HepG2 (cell line): ENCODE measurements around the gene PPP3CB. TPM values are rescaled to one million over a fixed set of nuclear protein-coding genes. Genes with fewer than 3 reads are reported as not detected.

Source experiments
- ATAC-seq: fragments of 200-7000 bp; cut with Tn5 transposase; 3 replicates; pipeline ENCODE4 v1.9.1; 2020; ENCODE audit warnings: mild to moderate bottlenecking, moderate library complexity
- BruUV-seq: library from RNA; stranded (reverse); fragments of 400-500 nt; replicated peaks from 2 replicates; lab custom pipeline; 2021; lab: Mats Ljungman, UMichigan
- CTCF ChIA-PET: fragments of 300-600 bp; formaldehyde crosslinking; extraction: SDS; loops from one replicate; lab custom pipeline; 2021; ENCODE audit warnings: low total read pairs, inconsistent platforms, low intra/inter-chr PET ratio; lab: Yijun Ruan, JAX
- POLR2A ChIA-PET: fragments of 350-600 bp; sonication (Branson Sonifier 250); formaldehyde crosslinking; loops from one replicate; lab custom pipeline; 2020; ENCODE audit warnings: antibody characterized with exemption, inconsistent platforms; lab: Yijun Ruan, JAX
- DNase-seq: peaks from one replicate; pipeline ENCODE4 v3.0.0-alpha.2; 2015; ENCODE audit warnings: low spot score
- FAIRE-seq: peaks from 3 replicates; lab custom pipeline; 2011; peaks lifted over from hg19 to GRCh38; lab: Jason Lieb, UNC
- H2AFZ ChIP-seq: one replicate; pipeline ENCODE4 v1.6.1; 2011; ENCODE audit warnings: low read length, inconsistent platforms
- H3K27ac ChIP-seq: fragments of 300-600 bp; 3 replicates; pipeline ENCODE4 v1.8.0; 2011; ENCODE audit warnings: mixed run types, mild to moderate bottlenecking, mixed read lengths, low read length, inconsistent platforms; ENCODE audit not compliant: insufficient read depth; ENCODE audit errors: extremely low read length
- H3K27me3 ChIP-seq, 2 experiments: fragments of 200-600 bp in 1 of 2; 2 replicates in 1 of 2; 3 replicates in 1 of 2; pipeline versions ENCODE4 v1.6.0 to v1.8.0; 2011; ENCODE audit warnings: low read length in 2 of 2, mild to moderate bottlenecking in 2 of 2, moderate library complexity in 2 of 2, inconsistent platforms in 1 of 2; ENCODE audit not compliant: insufficient read depth in 2 of 2, control insufficient read depth in 1 of 2
- H3K36me3 ChIP-seq, 2 experiments: fragments of 200-600 bp in 1 of 2; replicated peaks in 1 of 2; 2 replicates in 1 of 2; 3 replicates in 1 of 2; pipeline versions ENCODE4 v1.5.1 to v1.8.0; 2011; ENCODE audit warnings: low read length in 2 of 2, inconsistent platforms in 1 of 2; ENCODE audit not compliant: insufficient read depth in 2 of 2, control insufficient read depth in 1 of 2
- H3K4me1 ChIP-seq: 2 replicates; pipeline ENCODE4 v1.5.1; 2012; ENCODE audit warnings: low read length, inconsistent platforms; ENCODE audit not compliant: insufficient read depth
- H3K4me2 ChIP-seq: 2 replicates; pipeline ENCODE4 v1.6.0; 2011; ENCODE audit warnings: low read depth, low read length, inconsistent platforms
- H3K4me3 ChIP-seq, 3 experiments: fragments of 200-600 bp in 1 of 3; sonication (generic), shearing (Covaris generic) in 1 of 3; replicated peaks in 1 of 3; 2 replicates each; pipeline ENCODE4 v1.5.1; 2011 to 2016; ENCODE audit warnings: low read length in 3 of 3, inconsistent platforms in 2 of 3, low read depth in 2 of 3, mild to moderate bottlenecking in 2 of 3, control low read depth in 1 of 3, mixed read lengths in 1 of 3; ENCODE audit not compliant: insufficient read depth in 1 of 3
- H3K79me2 ChIP-seq: one replicate; pipeline ENCODE4 v1.6.1; 2011; ENCODE audit warnings: low read length, inconsistent platforms; ENCODE audit not compliant: insufficient read depth
- H3K9ac ChIP-seq: 2 replicates; pipeline ENCODE4 v1.6.0; 2011; ENCODE audit warnings: mild to moderate bottlenecking, low read depth, low read length, inconsistent platforms; ENCODE audit not compliant: insufficient read depth
- H3K9me3 ChIP-seq: 2 replicates; pipeline ENCODE4 v1.5.1; 2012; ENCODE audit warnings: mild to moderate bottlenecking, low read length
- H4K20me1 ChIP-seq: 2 replicates; pipeline ENCODE4 v1.6.0; 2011; ENCODE audit warnings: inconsistent platforms, mild to moderate bottlenecking, low read length, moderate library complexity; ENCODE audit not compliant: insufficient read depth
- EZH2 ChIP-seq: conservative IDR thresholded peaks from 2 replicates; pipeline ENCODE4 v1.6.1; 2012; ENCODE audit warnings: mild to moderate bottlenecking, low read depth, low read length, moderate library complexity
- HMGA1 ChIP-seq: sonication (generic); formaldehyde crosslinking; conservative IDR thresholded peaks from 2 replicates; pipeline ENCODE4 v1.4.0; 2020; ENCODE audit warnings: missing genetic modification reagents
- HOXA5 ChIP-seq: sonication (generic); formaldehyde crosslinking; IDR thresholded peaks from 2 replicates; pipeline ENCODE4 v1.4.0; 2020; ENCODE audit warnings: missing genetic modification reagents
- KAT2B ChIP-seq: fragments of 150-350 bp; IDR thresholded peaks from 2 replicates; pipeline ENCODE4 v1.6.1; 2014; ENCODE audit warnings: low read depth, low read length, borderline replicate concordance
- MNT ChIP-seq: fragments of 450-650 bp; IDR thresholded peaks from 2 replicates; pipeline ENCODE4 v1.6.1; 2016
- NAIF1 ChIP-seq: sonication (generic); formaldehyde crosslinking; IDR thresholded peaks from 2 replicates; pipeline ENCODE4 v1.5.0; 2020; ENCODE audit warnings: mild to moderate bottlenecking, missing genetic modification reagents, borderline replicate concordance
- RFX1 ChIP-seq: fragments of 450-650 bp; IDR thresholded peaks from 2 replicates; pipeline ENCODE4 v1.6.1; 2017
- WIZ ChIP-seq: sonication (generic); formaldehyde crosslinking; IDR thresholded peaks from 2 replicates; pipeline ENCODE4 v1.5.1; 2020; ENCODE audit warnings: mild to moderate bottlenecking, missing genetic modification reagents
- ZNF232 ChIP-seq: sonication (generic); formaldehyde crosslinking; IDR thresholded peaks from 2 replicates; pipeline ENCODE4 v1.4.0; 2020; ENCODE audit warnings: missing genetic modification reagents, borderline replicate concordance
- ZNF382 ChIP-seq: sonication (generic); formaldehyde crosslinking; IDR thresholded peaks from 2 replicates; pipeline ENCODE4 v1.5.0; 2020; ENCODE audit warnings: missing genetic modification reagents, mild to moderate bottlenecking, borderline replicate concordance
- WGBS: methylation state at CpG from one replicate; pipeline ENCODE4 v1.1.6; 2017; ENCODE audit warnings: low lambda C conversion rate; 5-methylcytosine and 5-hydroxymethylcytosine counted together
- in situ Hi-C: cut with HindIII; loops from 2 replicates; pipeline ENCODE4 v1.10.0; 2017; ENCODE audit warnings: low pct_unique_long_range_greater_than_20kb; ENCODE audit not compliant: extremely low pct_ligation_motif_present
- intact Hi-C: fragments of 100-400 bp; cut with micrococcal nuclease; formaldehyde crosslinking; loops from one replicate; pipeline ENCODE4 v1.10.0; 2022; ENCODE audit not compliant: unreplicated experiment
- polyA plus RNA-seq, 8 experiments: library from polyadenylated mRNA; depleted of rRNA in 3 of 8; stranded (reverse) in 7 of 8; unstranded in 1 of 8; fragments of >200 nt; fragmentation: Illumina TruSeq in 4 of 8; extraction: Trizol in 4 of 8; gene quantifications; 2 replicates each; pipeline versions ENCODE4 v1.2.1 to v1.2.3, GENCODE V29; 2011 to 2016; ENCODE audit warnings: low read depth in 4 of 8, missing spikeins in 1 of 8, mixed read lengths in 1 of 8; ENCODE audit not compliant: insufficient read depth in 1 of 8
- total RNA-seq, 5 experiments: library from RNA; depleted of rRNA; stranded (reverse); fragments of >200 nt; fragmentation: Illumina TruSeq; extraction: Trizol; gene quantifications; 2 replicates each; pipeline ENCODE4 v1.2.3, GENCODE V29; 2016; ENCODE audit warnings: low read depth in 1 of 5

The PPP3CB gene
- total and polyA plus RNA-seq, 2 of the 13 experiments (the other 11 are each of a cell fraction or from before 2014, with no cell fraction given) = 8.7 to 11.4 TPM

GRCh38 chr10:73485320-73485719, 10.5 kb downstream of the PPP3CB start (continued):
- no peak for TF ChIP-seq NAIF1 (CRISPR knock-in tag)
- no peak for TF ChIP-seq ZNF232 (CRISPR knock-in tag)
- no peak for TF ChIP-seq RFX1
- no peak for TF ChIP-seq EZH2
- no peak for TF ChIP-seq WIZ (CRISPR knock-in tag)
- no peak for TF ChIP-seq MNT

DNA sequence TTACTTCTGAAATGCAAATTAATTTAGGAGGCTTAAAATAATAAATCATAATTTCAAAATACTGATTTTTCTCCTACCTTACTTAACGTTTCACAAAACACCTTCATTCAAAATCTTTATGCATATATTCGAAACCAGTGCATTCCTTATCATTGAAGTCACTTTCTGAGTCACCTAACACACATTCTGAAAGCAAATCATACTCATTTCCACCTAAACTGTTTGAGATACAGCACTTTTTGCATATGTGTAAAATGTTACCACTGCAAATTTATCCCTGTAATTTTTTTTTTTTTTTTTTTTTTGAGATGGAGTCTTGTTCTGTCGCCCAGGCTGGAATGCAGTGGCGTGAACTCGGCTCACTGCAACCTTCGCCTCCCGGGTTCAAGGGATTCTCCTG, 15.7 kb downstream of the PPP3CB start:
- no peaks in the 10 kb centered on the region for H3K9me3 ChIP-seq
- H3K79me2 ChIP-seq = no peaks in the 10 kb centered on the region
- H3K27ac ChIP-seq = no peak overlapping the region
- DNase-seq (no peak), FAIRE-seq (no peak), ATAC-seq (no peak)
- H3K4me3 ChIP-seq = no peak overlapping the region
- H3K4me2 ChIP-seq = no peak overlapping the region
- H2AFZ ChIP-seq = no peak overlapping the region
- CTCF ChIA-PET = no interaction called here
- TF ChIP-seq KAT2B (no peak), ZNF382 (CRISPR knock-in tag) (no peak), HMGA1 (CRISPR knock-in tag) (no peak), HOXA5 (CRISPR knock-in tag) (no peak)
- H3K9ac ChIP-seq = no peak overlapping the region
- peaks cover 2 to 35% of the 10 kb centered on the region in 2 experiments; a peak in 3 of 5 replicates for H3K36me3 ChIP-seq
- no peaks in the 10 kb centered on the region for H3K4me1 ChIP-seq
- no peaks in the 10 kb centered on the region for H3K27me3 ChIP-seq
- BruUV-seq = no TSS peak
- no peaks in the 10 kb centered on the region for H4K20me1 ChIP-seq
- WGBS = 95% methylated on average over 7 of the region's 7 CpGs
- in situ Hi-C loops (no loop called here), intact Hi-C loops (no loop called here)
- POLR2A ChIA-PET = no interaction called here
